GM19043 (cell line): ENCODE data around the gene DAPK3.
"Not testable (repeated sequence)": the region's sequence is repeated elsewhere in the genome, so short reads cannot be mapped to it uniquely, and the experiment has no call there.

Experiments used
- ATAC-seq: cut with Tn5 transposase; IDR thresholded peaks from one replicate; pipeline ENCODE4 v1.9.1; 2021; ENCODE audit warnings: low read depth; ENCODE audit not compliant: unreplicated experiment

The DAPK3 gene

DNA sequence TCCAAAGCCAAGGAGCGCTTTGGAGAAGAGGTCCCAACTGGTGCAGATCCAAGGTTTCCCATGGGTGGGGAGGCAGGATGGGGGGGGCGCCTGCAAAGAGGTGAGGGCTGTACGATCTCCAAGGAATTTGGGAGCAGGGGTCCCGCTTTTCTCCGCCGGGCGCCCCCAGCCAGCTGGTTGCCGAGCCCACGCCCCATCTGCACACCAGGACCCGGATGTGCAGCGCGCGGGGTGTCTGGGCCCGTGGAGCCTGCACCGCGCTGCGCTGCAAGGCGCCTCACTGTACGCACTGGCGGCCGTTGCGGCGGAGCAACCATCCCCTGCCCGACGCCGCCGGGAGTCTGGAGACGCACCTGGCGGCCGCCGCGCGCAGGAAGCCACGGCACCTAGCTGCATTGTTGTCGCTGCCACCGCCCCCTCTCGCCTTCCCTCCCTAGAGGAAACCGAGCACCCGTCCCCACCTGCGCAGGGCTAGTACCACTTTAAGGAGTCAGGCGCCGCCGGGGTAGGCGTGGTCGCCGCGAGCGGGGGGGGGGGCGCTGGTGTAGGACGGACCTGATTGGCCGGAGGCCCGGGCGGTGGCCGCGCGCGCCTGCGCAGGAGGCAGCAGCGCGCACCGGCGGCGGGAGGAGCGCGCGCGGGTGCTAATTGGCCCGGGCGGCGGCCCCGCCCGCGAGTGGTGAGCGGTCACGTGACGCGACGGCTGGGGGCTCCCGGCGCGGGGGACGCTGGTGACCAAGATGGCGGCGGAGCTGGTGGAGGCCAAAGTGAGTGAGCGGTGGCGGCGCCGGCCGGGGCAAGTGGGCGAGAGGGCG, 36.3 kb upstream of the DAPK3 start, which contains the start of gene PIAS4:
TSS of gene PIAS4 (plus strand) at position 716 of the 815 bp plus-strand sequence. CDS start at position 741, 25 bp downstream.
- peak; percentile 93 for ATAC-seq

DNA sequence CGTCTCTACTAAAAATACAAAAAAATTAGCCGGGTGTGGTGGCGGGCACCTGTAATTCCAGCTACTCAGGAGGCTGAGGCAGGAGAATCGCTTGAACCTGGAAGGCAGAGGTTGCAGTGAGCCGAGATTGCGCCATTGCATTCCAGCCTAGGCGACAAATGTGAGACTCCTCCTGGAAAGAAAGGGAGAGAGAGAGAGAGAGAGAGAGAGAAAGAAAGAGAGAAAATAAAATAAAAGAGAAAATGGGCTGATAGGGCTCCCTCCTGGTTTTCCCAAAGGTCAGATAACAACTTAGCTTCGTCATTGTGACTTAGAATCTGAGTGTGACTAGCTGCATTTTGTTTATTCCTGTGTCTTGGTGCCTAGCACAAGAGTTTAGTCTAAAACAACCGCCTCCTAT, 34.5 kb upstream of the DAPK3 start:
- not testable (repeated sequence) for ATAC-seq

DNA sequence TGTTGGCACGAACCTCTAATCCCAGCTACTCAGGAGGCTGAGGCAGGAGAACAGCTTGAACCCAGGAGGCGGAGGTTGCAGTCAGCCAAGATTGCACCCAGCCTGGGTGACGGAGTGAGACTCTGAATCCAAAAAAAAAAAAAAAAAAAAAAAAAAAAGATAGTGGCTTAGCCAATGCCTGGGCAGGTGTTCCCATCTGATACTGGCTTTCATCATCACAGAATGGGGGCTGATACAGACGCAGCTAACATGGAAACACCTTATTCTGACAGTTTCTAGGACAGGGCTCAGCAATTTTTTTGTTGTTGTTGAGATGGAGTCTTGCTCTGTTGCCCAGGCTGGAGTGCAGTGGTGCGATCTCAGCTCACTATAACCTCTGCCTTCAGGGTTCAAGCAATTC, 29.9 kb upstream of the DAPK3 start:
- ATAC-seq: not testable (repeated sequence)

DNA sequence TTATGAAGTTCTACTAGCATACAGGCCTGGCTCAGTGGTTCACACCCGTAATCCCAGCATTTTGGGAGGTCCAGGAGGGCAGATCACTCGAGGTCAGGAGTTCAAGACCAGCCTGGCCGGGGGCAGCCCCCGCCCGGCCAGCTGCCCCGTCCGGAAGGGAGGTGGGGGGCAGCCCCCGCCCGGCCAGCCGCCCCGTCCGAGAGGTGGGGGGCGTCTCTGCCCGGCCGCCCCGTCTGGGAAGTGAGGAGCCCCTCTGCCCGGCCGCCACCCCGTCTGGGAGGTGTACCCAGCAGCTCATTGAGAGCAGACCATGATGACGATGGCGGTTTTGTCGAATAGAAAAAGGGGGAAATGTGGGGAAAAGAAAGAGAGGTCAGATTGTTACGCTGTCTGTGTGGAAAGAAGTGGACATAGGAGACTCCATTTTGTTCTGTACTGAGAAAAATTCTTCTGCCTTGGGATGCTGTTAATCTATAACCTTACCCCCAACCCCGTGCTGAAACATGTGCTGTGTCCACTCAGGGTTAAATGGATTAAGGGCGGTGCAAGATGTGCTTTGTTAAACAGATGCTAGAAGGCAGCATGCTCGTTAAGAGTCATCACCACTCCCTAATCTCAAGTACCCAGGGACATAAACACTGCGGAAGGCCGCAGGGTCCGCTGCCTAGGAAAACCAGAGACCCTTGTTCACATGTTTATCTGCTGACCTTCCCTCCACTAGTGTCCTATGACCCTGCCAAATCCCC, 27.9 kb upstream of the DAPK3 start:
- not testable (repeated sequence) for ATAC-seq

DNA sequence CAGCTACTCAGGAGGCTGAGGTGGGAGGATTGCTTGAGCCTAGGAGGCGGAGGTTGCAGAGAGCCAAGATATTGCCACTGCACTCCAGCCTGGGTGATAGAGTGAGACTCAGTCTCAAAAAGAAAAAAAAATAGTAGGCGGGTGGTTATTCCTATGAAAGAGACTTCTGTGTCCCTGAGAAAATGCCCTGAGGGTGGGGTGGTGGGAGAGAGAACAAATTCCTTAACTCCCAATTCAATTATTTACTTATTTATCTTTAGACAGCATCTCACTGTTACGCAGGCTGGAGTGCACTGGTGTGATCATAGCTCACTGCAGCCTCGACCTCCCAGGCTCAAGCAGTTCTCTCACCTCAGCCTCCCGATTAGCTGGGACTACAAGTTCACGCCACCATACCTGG, 24.7 kb upstream of the DAPK3 start:
- ATAC-seq: no peak

DNA sequence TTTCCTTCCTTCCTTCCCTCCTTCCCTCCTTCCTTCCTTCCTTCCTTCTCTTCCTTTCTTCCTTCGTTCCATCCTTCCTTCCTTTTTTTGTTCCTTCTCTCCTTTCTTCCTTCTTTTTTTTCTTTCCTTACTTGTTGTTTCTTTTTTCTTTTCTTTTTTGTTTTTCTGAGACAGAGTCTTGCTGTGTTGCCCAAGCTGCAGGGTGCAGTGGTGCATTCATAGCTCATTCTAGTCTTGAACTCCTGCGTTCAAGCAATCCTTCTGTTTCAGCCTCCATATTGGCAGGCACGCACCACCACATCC, 19.9 kb upstream of the DAPK3 start:
- ATAC-seq: no peak

DNA sequence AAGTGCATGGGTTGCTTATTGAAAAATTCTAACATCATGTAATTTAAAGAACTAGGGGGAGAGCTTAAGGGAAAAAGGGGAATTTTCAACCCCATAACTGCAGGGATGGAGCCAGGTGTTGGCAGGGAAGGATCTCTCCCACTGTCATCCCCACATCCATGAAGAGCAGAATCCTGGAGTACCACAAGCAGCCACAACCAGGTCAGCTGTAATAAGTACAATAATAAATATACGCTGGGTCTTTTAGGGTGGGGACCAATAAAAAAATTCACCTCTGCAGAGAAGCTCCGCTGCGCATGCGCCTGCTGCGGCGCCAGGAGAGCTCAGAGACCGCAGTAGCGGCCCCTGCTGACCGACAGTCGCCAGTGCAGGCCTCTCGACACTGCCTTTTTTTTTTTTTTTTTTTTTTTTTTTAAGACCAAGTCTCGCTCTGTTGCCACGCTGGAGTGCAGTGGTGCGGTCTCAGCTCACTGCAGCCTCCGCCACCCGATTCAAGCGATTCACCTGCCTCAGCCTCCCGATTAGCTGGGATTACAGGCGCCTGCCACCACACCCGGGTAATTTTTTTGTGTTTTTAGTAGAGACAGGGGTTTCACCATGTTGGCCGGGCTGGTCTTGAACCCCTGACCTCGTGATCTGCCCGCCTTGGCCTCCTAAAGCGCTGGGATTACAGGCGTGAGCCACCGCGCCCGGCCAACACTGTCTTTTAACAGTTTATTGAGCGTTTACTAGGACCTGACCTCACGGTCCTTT, 16.9 kb upstream of the DAPK3 start:
- ATAC-seq: no peak

DNA sequence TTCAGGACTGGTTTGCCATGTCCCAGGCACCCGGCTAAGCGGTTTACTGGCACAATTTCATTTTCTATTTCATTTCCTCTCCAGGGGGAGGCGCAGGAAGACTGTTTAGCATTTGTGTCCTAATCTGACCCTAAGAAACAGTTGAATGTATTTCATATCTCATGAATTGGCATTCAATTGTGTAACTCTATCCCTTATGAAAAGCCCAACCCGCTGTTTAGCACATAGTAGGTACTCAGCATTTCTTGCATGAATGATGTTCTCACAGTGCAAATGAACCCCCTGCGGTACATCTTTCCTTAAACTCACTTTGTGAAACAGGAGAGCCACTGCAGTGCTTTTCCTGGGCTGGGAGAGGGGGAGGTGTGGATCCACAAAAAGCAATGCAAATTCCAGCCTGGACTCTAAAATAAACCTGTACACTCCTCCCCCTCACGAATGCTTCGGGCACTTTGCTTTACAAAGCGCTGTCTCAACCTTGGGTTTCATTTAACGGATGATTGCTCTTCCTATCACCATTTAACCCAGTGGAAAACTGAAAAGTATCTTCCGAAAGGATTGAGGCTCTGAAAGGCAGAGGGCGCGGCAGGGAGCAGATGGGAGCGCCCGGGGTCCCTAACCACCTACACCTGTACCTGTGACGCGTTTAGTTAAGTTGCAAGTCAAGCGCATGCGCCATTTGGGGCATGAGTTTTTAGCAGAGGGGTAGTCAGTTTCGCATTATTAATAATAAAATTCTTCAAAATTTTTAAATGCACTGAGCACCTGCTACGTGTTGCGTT, 15.6 kb upstream of the DAPK3 start:
- ATAC-seq: no peak

DNA sequence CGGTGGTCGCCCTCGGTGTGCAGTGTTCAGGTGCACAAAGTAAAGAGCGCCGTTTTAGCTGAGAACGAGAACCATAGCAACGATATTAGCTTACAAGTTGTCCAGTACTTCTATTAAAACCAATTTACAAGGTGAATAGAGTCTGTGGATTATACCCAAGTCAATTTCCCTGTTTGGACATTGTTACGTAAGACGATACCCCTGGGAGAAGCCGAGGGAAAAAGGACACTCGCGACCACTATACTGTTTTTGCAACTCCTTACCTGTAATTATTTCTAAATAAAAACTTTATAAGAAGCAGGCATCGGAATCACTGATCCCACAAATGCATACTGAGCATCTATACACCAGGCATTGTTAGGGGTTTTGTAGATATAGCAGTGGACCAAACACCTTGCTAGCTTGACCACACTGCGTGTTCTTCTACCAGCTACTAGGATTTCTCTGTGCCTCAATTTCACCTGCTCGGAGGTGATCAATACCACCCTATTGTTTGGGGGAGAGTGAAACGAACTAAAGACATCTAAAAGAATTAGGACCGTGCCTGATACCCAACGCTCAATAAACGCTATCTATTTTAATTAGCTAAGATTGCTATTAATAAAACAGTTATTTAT, 14.9 kb upstream of the DAPK3 start:
- ATAC-seq: no peak

DNA sequence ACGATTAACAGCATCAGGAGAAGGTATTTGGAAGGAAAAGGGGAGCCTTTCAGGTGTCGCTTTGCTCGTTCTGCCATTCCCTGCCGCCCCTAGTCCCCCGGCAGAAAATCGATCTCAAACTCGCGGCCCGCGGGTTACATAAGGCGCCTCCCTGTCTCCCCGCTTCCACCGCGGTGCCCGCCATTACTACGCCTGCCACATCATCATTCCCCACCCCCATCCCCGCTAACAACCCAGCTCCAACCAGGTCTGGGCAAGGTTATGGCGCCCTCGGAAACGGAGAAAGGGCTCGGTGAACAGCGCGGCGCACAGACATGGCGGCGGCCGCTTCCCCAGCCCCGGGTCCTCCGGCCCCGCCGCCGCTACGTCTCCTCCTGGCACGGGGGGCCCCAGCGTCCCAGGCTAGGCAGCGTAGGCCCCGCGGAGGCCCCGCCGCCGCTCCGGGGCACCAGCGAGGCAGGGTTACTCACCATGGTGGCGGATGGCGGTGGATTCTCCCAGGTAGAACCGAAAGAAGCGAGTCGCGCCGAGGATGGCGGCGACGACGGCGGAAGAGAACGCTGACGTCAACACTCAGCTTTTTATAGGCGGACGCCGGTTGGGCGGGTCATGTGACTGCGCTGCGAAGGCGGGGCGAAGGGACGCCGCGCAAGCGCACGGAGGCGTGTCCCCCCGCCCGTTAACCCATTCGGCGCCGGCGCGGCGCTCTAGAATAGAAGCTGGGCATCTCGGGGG, 14.2 kb upstream of the DAPK3 start, which contains the start of gene EEF2:
TSS of gene EEF2 (minus strand) at position 556 of the 735 bp plus-strand sequence. CDS start at position 473, 83 bp downstream.
- ATAC-seq: no peak

DNA sequence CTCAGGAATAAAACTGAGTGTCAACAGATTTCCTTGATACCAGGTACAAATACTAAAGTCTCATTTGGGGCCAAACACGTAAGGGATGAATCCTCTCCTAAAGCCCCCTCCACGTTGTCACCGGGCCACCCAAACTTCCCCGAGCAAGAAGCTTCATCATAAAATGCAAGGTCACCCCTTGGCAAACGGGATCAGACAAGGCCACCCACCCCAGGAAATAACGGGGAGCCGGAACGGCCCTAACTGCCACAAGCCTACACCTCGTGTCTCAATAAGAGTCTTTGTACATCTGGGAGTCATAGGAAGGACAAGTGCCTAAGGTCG, 13.6 kb upstream of the DAPK3 start:
- no peak for ATAC-seq

DNA sequence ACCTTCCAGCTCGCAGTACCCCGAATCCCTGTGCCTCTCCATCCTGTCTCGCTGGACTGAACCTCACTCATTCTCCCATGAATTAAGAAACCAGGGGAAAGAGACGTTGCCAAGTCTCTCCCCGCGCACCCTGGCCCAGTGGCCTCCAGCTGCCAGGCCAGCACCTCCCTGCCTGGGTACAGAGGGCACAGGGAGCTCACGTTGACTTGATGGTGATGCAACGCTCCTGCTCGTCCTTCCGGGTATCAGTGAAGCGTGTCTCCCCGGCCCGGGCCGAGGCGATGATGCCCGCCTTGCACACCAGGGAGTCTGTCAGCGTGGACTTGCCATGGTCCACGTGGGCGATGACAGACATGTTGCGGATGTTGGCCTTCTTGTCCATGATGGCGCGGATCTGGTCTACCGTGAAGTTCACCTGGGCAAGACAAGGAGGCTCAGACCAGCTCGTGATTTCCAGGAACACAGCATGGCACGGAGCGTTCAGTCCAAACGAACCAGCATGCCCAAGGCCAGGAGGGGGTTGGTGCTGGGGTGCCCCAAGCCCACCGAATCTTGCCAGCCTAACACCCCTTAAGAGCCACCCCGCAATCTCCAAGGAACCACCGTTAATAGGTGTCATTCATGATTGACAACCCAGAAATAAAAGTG, 13.2 kb upstream of the DAPK3 start:
- ATAC-seq: no peak

DNA sequence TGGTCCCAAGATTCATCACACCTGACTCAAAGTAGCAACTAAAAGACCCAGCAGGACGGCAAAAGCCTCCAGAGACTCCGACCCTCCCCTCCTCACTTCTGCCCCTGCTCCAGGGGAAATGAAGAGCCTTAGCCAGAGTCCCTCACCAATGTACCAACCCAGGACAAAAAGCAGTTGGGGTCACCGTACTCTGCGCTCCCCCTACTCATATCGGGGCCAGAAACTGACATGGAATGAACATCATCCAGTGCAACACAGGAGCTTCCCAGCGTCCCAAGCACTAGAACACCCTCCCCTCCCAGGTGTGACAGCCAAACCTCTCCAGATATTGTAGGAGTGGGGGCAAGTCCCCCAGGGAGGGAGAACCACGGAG, 12.6 kb upstream of the DAPK3 start:
- no peak for ATAC-seq

DNA sequence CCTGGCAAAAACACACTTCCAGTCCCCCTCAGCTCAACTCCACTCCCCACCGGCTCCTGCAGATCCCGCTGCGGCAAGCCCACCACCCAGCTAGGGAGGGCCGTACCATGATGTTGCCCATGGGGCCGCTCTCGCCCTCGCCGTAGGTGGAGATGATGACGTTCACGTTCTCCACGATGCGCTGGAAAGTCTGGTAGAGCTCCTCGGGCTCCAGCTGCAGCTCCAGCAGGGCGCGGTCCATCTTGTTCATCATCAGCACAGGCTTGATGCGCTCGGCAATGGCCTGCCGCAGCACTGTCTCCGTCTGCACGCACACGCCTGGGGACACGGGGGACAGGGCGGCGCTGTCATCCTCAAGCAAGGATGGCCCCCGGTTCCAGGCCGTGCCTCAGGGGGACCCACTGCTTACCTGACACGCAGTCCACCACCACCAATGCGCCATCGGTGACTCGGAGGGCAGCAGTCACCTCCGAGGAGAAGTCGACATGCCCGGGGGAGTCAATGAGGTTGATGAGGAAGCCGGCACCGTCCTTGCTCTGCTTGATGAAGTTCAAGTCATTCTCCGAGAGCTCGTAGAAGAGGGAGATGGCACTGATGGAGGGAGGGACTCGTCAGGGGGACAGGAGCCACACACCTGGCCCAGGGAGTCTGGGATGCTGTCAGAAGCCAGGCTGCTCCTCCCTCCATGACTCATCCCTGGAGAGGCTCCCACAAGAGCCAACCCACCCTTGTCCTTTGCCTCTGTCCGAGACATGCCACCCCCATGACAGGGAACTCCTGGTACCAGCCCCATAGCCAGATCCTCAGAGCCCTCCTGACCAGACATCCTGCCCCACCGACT, 12.0 kb upstream of the DAPK3 start:
- no peak for ATAC-seq

DNA sequence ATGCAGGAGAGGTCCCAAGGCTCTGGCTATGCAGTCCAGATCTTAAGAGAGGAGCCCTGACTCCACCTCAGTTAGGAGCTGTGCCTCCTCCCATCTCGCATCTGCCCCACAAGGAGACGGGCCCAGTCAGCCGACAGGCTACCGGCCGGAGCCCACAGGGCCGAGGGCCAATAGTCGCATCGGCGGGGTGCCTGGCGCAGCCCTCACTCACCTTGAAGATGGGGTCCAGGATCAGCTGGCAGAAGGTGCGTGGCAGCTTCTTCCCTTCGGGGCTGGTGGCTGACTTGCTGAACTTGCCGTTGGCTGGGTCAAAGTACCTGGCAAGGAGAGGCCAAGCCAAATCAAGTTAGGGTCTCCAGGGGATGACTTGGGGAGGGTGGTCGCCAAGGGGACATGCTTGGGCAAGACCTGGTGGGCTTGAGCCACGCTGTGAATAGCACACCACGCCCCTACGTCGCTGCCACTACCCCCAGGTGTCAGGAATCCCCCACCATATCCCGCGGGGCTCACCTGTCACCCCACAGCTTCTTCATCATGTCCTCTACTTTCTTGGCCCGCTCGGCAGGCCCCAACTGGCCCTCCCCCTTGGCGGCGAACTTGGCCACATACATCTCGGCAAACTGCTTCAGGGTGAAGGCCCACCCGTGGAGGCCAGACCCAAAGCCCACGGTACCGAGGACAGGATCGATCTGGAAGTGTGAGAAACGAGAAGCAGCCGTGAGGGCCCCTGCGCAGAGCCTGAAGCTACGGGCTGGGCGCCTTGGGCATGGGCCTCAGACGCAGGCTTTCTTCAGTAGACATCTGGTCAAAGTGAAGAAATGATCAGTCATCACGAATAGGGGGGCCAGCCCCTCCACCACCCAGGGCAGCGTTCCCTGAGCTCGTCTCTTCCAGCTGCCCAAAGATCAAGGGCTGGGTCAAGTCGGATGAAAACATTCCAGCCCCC, 11.1 kb upstream of the DAPK3 start:
- no peak for ATAC-seq

DNA sequence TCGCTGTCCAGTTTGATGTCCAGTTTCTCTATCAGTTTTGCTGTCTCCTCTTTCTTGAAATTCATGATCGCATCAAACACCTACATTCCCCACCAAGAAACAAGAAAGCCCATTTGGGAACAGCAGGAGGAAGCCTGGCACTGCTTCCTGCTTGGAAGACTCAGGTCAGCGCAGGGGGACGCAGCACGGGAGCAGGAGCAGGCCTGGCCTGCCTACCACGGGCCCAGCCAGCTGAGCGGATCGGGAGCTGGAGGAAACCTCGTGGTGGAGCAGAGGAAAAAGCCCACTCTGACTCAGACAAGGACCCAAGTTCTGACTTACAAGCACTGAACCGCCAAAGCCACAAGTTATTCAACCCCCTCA, 10.5 kb upstream of the DAPK3 start:
- no peak for ATAC-seq
